Thyroid gland (tissue), 4 donors: ENCODE results near the gene LGR6.

ENCODE experiments used
- CTCF ChIP-seq, 6 experiments: fragments of 200-600 bp in 3 of 6; fragments of 450-650 bp in 3 of 6; sonication (generic) in 3 of 6; IDR thresholded peaks; one replicate each; pipeline ENCODE4 v1.5.1; 2016 to 2019; ENCODE audit warnings: antibody characterized with exemption in 6 of 6, mild to moderate bottlenecking in 2 of 6, inconsistent platforms in 1 of 6, moderate library complexity in 1 of 6
- POLR2A ChIP-seq, 2 donors: fragments of 450-650 bp; IDR thresholded peaks; one replicate each; pipeline ENCODE4 v1.6.1; 2017; ENCODE audit warnings: antibody characterized with exemption in 2 of 2, mild to moderate bottlenecking in 2 of 2, moderate library complexity in 1 of 2

GRCh38 chr1:202146279-202146678, 47.3 kb upstream of the LGR6 start:
- TF ChIP-seq CTCF (IDR thresholded peaks at IDR 0.05) (no peak), POLR2A (IDR thresholded peaks at IDR 0.05) (no peak)
